HL-60 (cell line): ENCODE results near the gene CLSTN3.

ENCODE experiments used
- SPI1 ChIP-seq: IDR thresholded peaks from 2 replicates; pipeline ENCODE4 v1.6.1; 2012; ENCODE audit warnings: low read depth, mild to moderate bottlenecking, borderline replicate concordance
- TF ChIP-seq, protein P1 (sequence below): IDR thresholded peaks from one replicate; pipeline ENCODE4 v1.5.1; 2011; ENCODE audit warnings: low read length, control low read depth, inconsistent platforms; ENCODE audit not compliant: insufficient read depth
- TF ChIP-seq, protein P2 (sequence below): IDR thresholded peaks from 2 replicates; pipeline ENCODE4 v1.6.1; 2012; ENCODE audit warnings: low read depth; ENCODE audit not compliant: insufficient replicate concordance

DNA sequence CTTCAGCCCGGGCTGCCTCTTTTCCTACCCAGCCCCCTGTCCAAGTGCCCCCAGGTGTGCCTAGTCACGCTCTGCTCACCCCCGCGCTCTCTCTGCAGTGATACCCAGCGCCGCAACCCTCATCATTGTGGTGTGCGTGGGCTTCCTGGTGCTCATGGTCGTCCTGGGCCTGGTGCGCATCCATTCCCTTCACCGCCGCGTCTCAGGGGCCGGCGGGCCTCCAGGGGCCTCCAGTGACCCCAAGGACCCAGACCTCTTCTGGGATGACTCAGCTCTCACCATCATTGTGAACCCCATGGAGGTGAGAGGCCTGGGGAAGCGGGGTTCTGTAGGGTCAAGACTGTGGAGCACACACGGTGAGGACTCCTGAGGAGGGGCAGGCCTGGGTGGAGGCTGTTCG, 27.2 kb downstream of the CLSTN3 start:
- TF ChIP-seq, protein P1, sequence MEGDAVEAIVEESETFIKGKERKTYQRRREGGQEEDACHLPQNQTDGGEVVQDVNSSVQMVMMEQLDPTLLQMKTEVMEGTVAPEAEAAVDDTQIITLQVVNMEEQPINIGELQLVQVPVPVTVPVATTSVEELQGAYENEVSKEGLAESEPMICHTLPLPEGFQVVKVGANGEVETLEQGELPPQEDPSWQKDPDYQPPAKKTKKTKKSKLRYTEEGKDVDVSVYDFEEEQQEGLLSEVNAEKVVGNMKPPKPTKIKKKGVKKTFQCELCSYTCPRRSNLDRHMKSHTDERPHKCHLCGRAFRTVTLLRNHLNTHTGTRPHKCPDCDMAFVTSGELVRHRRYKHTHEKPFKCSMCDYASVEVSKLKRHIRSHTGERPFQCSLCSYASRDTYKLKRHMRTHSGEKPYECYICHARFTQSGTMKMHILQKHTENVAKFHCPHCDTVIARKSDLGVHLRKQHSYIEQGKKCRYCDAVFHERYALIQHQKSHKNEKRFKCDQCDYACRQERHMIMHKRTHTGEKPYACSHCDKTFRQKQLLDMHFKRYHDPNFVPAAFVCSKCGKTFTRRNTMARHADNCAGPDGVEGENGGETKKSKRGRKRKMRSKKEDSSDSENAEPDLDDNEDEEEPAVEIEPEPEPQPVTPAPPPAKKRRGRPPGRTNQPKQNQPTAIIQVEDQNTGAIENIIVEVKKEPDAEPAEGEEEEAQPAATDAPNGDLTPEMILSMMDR = no peak
- TF ChIP-seq SPI1 = no peak
- TF ChIP-seq, protein P2, sequence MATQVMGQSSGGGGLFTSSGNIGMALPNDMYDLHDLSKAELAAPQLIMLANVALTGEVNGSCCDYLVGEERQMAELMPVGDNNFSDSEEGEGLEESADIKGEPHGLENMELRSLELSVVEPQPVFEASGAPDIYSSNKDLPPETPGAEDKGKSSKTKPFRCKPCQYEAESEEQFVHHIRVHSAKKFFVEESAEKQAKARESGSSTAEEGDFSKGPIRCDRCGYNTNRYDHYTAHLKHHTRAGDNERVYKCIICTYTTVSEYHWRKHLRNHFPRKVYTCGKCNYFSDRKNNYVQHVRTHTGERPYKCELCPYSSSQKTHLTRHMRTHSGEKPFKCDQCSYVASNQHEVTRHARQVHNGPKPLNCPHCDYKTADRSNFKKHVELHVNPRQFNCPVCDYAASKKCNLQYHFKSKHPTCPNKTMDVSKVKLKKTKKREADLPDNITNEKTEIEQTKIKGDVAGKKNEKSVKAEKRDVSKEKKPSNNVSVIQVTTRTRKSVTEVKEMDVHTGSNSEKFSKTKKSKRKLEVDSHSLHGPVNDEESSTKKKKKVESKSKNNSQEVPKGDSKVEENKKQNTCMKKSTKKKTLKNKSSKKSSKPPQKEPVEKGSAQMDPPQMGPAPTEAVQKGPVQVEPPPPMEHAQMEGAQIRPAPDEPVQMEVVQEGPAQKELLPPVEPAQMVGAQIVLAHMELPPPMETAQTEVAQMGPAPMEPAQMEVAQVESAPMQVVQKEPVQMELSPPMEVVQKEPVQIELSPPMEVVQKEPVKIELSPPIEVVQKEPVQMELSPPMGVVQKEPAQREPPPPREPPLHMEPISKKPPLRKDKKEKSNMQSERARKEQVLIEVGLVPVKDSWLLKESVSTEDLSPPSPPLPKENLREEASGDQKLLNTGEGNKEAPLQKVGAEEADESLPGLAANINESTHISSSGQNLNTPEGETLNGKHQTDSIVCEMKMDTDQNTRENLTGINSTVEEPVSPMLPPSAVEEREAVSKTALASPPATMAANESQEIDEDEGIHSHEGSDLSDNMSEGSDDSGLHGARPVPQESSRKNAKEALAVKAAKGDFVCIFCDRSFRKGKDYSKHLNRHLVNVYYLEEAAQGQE = no peak
